HG03460 (cell line): ENCODE results near the gene LDB2.

ENCODE experiments used
- ATAC-seq: cut with Tn5 transposase; IDR thresholded peaks from one replicate; pipeline ENCODE4 v1.9.1; 2021; ENCODE audit not compliant: unreplicated experiment

The LDB2 gene

GRCh38 chr4:16884673-16885460 lies 13.6 kb downstream of the LDB2 start:
- ATAC-seq, result no peak

DNA sequence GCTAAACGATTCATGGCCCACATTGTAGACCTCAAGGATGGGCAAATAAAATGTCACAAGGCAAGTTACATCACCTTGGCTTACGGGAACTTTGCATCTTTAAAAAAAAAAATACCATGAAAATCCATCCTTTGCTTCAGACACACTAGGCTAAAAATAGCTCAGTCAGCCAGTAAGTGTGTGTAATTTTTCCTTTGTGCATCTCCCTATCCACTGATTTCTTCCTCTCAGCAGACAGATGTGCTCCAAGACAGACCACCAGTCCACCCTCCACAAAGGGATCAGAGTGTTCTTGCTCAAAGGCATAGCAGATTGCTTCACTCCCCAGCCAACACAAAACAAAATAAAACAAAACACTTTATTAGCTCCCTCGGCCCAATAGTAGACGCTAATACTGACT lies 14.6 kb downstream of the LDB2 start:
- no peak for ATAC-seq

DNA sequence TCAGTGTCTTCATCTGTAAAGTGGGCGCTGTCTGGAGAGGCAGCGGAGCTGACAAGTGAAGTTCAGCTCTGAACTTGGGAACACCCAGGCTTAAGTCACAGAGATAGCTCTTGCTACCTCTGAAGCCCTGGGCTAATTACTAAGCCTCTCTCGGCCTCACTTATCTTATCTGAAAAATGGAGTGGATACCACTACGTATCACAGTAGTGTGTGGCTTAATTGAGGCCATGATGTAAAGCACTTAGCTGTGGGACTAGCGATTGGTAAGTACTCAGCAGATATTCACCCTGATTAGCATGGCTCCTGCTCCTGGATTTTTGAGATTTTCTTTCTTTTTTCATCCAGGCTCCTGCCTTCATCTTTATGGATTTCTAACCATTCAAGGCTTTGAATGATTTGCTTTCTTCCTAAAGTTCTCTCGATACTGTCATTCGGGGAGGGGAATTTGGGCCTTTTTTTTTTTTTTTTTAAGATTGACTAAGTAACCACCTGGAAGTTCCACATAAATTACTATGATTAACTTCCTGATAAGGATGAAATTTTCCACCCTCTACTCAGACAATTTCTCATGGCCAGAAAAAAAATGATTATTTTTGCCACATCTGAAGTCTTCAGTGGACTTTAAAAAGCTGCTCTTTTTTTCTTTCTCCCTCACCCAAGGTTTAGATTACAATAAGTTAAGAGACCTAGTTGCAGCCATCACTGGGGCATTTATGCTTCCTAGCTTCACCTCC lies 17.1 kb downstream of the LDB2 start:
- ATAC-seq, result no peak

DNA sequence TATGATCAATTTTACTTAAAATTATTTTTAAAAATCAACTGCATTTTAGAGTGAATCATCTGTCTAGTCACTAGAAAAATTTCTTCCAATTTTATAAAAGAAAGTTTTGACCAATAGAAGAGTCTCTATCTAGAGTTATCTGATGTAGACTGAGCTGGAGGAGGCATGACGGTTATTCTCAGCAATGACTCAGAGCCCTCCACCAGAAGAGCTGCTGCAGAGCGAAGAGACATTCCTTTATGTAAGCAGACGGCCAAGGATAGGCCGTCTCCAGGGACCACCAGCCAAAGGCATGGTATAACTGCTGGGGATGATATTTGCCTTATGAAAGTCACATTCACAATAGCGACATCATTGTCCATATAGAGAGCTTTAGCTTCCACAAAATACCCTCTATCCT lies 23.0 kb downstream of the LDB2 start:
- no peak for ATAC-seq

DNA sequence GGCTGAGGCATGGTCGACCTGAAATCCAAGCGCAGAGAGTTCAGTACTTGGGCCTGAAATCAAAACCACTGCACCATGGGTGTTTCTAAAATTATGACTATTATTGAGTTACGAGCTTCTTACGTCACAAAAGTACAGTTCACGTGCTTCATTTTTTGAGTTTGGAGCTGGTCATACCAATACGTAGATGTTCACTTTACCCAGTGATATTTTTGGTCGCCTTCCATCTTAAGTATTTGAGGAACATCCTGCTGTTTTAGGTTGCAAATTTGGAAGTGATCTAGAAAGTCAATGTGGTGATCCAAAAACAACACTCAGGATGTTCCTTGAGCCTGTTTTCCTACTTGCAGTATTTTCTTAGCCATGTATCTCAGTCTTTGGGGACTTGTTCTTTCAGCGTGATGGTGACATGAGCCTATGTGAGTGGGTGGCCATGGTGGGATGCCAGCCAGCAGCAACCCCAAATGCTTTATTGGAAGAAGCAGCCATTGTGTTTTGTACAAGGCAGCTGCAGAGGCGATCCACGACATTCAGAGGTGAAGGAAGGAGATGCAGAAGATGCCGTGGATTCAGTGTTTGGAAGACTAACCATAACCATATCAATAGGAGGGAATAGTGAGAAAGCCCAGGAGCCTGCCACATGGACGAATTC lies 28.7 kb downstream of the LDB2 start:
- ATAC-seq, result no peak

- no peak for ATAC-seq
Observed at GRCh38 chr4:16868674-16869073, 29.8 kb downstream of the LDB2 start.

GRCh38 chr4:16867827-16868226 lies 30.6 kb downstream of the LDB2 start:
- no peak for ATAC-seq

- ATAC-seq, result no peak
Observed at GRCh38 chr4:16866974-16867373, 31.5 kb downstream of the LDB2 start.

DNA sequence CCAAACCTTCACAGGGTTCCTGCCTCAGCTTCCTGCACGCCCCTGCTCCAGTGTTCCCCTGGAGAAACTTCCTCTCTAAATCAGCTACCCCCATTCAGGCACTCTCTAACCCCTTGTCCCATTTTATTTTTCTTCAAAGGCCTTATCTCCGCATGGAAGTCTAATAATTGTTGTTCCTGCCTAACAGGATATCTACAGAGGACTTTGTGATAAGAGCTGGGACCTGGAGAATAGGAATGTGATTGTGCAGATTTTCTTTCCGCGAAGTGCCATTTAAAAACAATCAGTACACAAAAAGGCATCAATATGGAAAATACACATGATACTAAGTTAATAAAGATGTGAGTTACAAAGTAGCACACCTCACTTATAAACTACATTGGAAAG lies 32.6 kb downstream of the LDB2 start:
- no peak for ATAC-seq

DNA sequence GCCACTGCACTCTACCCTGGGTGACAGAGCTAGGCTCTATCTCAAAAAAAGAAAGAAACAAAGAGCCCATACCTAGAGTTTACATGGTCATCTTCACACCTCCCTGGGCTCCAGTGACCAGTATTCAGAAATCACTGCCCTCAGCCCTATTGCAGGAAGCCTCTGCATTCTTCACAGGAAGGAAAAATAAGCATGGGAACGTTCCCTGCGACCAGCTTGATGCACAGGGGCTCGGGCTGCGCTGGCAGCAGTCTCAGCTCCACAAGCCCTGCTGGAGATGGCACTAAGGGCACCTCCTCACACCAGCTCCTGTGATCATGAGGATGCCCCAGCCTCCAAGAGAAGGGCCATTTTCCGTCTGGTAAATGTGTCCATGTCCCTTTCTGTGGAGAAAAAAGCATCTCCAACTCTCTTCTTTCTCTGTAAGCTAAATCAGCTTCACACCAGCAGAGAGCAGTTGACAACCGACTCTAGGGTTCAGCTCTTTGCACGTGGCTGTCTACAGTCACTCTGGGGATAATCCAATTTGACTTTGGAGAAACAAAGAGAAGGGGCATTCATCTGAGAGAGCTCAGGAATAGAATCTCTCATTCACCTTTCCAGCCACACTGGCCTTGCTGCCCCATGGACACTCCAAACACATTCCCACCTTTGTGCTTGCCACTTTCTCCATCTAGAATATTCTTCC lies 33.1 kb downstream of the LDB2 start:
- ATAC-seq, result no peak

GRCh38 chr4:16864199-16864598 lies 34.2 kb downstream of the LDB2 start:
- no peak for ATAC-seq

DNA sequence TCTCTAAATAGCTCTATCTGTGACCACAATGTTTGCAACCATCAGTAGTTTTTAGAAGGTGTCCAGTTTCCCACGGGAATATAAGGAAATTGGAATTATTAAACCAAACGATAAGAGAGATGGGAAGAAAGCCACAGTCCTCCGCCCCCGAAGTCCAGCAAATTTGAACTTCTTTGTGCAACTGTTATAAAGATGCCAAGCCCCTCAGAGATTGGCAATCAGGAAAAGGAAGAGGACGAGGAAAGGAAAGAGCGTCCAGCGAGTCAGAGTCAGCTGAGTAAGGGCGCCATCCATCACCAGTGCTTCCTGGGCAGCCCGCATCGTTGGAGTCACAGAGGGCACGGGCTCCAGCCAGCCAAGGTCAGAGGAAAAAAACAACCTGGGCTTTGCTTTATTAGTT lies 35.7 kb downstream of the LDB2 start:
- no peak for ATAC-seq

GRCh38 chr4:16860516-16860915 lies 37.9 kb downstream of the LDB2 start:
- ATAC-seq, result no peak

DNA sequence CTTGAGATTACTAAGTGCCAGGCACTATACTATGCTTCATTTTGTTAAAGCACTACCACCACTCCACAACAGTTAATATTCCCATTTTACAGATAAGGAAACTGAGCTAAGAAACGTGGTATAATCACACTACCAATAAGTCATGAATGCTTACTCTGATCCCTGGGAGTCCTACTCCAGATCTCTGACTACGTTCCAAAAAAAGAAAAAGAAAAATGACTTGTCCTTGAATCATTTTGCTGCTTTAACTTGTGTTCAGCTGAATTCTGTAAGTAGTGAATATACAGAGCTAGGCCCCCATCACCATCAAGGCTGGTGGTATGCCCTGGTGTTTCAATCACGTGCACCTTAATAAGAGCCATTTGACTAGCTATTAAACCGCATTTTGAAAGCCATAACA lies 39.4 kb downstream of the LDB2 start:
- ATAC-seq, result no peak

DNA sequence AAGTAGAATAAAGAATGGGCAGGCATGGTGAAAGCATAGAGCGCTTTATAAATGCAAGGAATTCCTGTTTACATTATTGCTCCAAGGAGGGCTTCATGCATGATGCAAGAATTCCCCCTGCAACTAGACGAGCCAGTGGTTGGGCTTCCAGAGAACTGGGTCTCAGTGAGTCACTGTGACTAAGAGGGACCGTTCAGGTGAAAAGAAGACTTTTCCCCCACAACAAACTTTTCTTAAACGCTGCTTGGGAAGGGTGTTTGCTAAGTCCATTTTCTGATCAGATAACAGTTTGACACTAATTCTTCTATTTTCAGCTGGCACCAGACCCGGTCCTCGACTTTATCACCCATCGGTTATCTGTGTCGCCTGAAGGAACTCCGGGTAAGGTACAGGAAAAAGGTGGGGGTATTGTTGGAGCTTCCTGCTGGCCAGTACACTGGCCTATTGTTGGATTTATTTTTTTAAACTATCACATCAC lies 40.1 kb downstream of the LDB2 start:
- no peak for ATAC-seq

DNA sequence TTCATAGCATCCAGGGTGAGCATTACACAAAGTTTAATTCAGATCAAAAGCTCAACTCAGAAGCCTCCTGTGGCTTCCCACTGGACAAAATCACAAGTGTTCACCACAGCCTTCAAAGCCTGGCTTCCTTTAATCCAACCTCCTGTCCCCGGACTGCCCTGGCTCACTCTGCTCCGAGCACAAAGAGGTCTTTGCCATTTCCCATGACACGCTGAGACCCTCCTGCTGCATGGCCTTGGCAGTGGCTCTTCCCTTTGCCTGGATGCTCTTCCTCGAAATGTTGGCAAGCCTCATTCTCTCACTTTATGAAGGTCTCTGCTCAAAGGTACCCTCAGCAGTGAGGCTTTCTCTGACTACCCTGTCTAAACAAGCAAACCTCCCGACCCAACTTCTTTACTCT lies 41.0 kb downstream of the LDB2 start:
- ATAC-seq, result no peak

- ATAC-seq, result no peak
Observed at GRCh38 chr4:16853640-16854039, 44.8 kb downstream of the LDB2 start.

GRCh38 chr4:16852644-16853043 lies 45.8 kb downstream of the LDB2 start:
- ATAC-seq, result no peak

- no peak for ATAC-seq
Observed at GRCh38 chr4:16852228-16852627, 46.2 kb downstream of the LDB2 start.

GRCh38 chr4:16846540-16847117 lies 51.8 kb downstream of the LDB2 start:
- ATAC-seq, result no peak
